GM19467 (cell line): Measurements from ENCODE around the gene B4GALT5.

Experiments used
- ATAC-seq: cut with Tn5 transposase; IDR thresholded peaks from one replicate; pipeline ENCODE4 v1.9.1; 2021; ENCODE audit warnings: mild to moderate bottlenecking, moderate library complexity; ENCODE audit not compliant: unreplicated experiment

Gene B4GALT5

GRCh38 chr20:49610691-49611538 lies 102.8 kb downstream of the B4GALT5 start:
- ATAC-seq, result peak; percentile 62

GRCh38 chr20:49608752-49609670 lies 104.7 kb downstream of the B4GALT5 start:
- ATAC-seq, result peak; percentile 53

- ATAC-seq, result no peak
Observed at GRCh38 chr20:49607568-49607967, 106.1 kb downstream of the B4GALT5 start.

- ATAC-seq, result no peak
Observed at GRCh38 chr20:49603209-49603627, 110.5 kb downstream of the B4GALT5 start.

GRCh38 chr20:49602345-49603208 lies 111.1 kb downstream of the B4GALT5 start:
- no peak for ATAC-seq

- ATAC-seq, result no peak
Observed at GRCh38 chr20:49601153-49601924, 112.3 kb downstream of the B4GALT5 start.

- no peak for ATAC-seq
Observed at GRCh38 chr20:49599746-49600113, 113.9 kb downstream of the B4GALT5 start.

GRCh38 chr20:49597825-49598395 lies 115.8 kb downstream of the B4GALT5 start:
- no peak for ATAC-seq

GRCh38 chr20:49595811-49596561 lies 117.7 kb downstream of the B4GALT5 start:
- ATAC-seq, result no peak

GRCh38 chr20:49595346-49595745 lies 118.3 kb downstream of the B4GALT5 start:
- ATAC-seq, result no peak

- no peak for ATAC-seq
Observed at GRCh38 chr20:49594931-49595315, 118.8 kb downstream of the B4GALT5 start.

GRCh38 chr20:49594143-49594930 lies 119.3 kb downstream of the B4GALT5 start:
- no peak for ATAC-seq

GRCh38 chr20:49593466-49594142 lies 120.1 kb downstream of the B4GALT5 start:
- no peak for ATAC-seq

- ATAC-seq, result no peak
Observed at GRCh38 chr20:49592120-49592519, 121.6 kb downstream of the B4GALT5 start.

GRCh38 chr20:49591217-49591865 lies 122.3 kb downstream of the B4GALT5 start:
- ATAC-seq, result no peak

GRCh38 chr20:49590163-49591017 lies 123.3 kb downstream of the B4GALT5 start:
- ATAC-seq, result no peak
